HepG2 (cell line): ENCODE results near the gene RAB39A. TPM values are rescaled to one million over a fixed set of nuclear protein-coding genes. Genes with fewer than 3 reads are reported as not detected.

Source experiments
- ATAC-seq: fragments of 200-7000 bp; cut with Tn5 transposase; 3 replicates; pipeline ENCODE4 v1.9.1; 2020; ENCODE audit warnings: mild to moderate bottlenecking, moderate library complexity
- BruUV-seq: library from RNA; stranded (reverse); fragments of 400-500 nt; replicated peaks from 2 replicates; lab custom pipeline; 2021; lab: Mats Ljungman, UMichigan
- CTCF ChIA-PET: fragments of 300-600 bp; formaldehyde crosslinking; extraction: SDS; loops from one replicate; lab custom pipeline; 2021; ENCODE audit warnings: low total read pairs, inconsistent platforms, low intra/inter-chr PET ratio; lab: Yijun Ruan, JAX
- POLR2A ChIA-PET: fragments of 350-600 bp; sonication (Branson Sonifier 250); formaldehyde crosslinking; loops from one replicate; lab custom pipeline; 2020; ENCODE audit warnings: antibody characterized with exemption, inconsistent platforms; lab: Yijun Ruan, JAX
- DNase-seq: peaks from one replicate; pipeline ENCODE4 v3.0.0-alpha.2; 2015; ENCODE audit warnings: low spot score
- FAIRE-seq: peaks from 3 replicates; lab custom pipeline; 2011; peaks lifted over from hg19 to GRCh38; lab: Jason Lieb, UNC
- H2AFZ ChIP-seq: one replicate; pipeline ENCODE4 v1.6.1; 2011; ENCODE audit warnings: low read length, inconsistent platforms
- H3K27ac ChIP-seq: fragments of 300-600 bp; 3 replicates; pipeline ENCODE4 v1.8.0; 2011; ENCODE audit warnings: mixed run types, mild to moderate bottlenecking, mixed read lengths, low read length, inconsistent platforms; ENCODE audit not compliant: insufficient read depth; ENCODE audit errors: extremely low read length
- H3K27me3 ChIP-seq, 2 experiments: fragments of 200-600 bp in 1 of 2; 2 replicates in 1 of 2; 3 replicates in 1 of 2; pipeline versions ENCODE4 v1.6.0 to v1.8.0; 2011; ENCODE audit warnings: low read length in 2 of 2, mild to moderate bottlenecking in 2 of 2, moderate library complexity in 2 of 2, inconsistent platforms in 1 of 2; ENCODE audit not compliant: insufficient read depth in 2 of 2, control insufficient read depth in 1 of 2
- H3K36me3 ChIP-seq, 2 experiments: fragments of 200-600 bp in 1 of 2; replicated peaks in 1 of 2; 2 replicates in 1 of 2; 3 replicates in 1 of 2; pipeline versions ENCODE4 v1.5.1 to v1.8.0; 2011; ENCODE audit warnings: low read length in 2 of 2, inconsistent platforms in 1 of 2; ENCODE audit not compliant: insufficient read depth in 2 of 2, control insufficient read depth in 1 of 2
- H3K4me1 ChIP-seq: 2 replicates; pipeline ENCODE4 v1.5.1; 2012; ENCODE audit warnings: low read length, inconsistent platforms; ENCODE audit not compliant: insufficient read depth
- H3K4me2 ChIP-seq: 2 replicates; pipeline ENCODE4 v1.6.0; 2011; ENCODE audit warnings: low read depth, low read length, inconsistent platforms
- H3K4me3 ChIP-seq, 3 experiments: fragments of 200-600 bp in 1 of 3; sonication (generic), shearing (Covaris generic) in 1 of 3; replicated peaks in 1 of 3; 2 replicates each; pipeline ENCODE4 v1.5.1; 2011 to 2016; ENCODE audit warnings: low read length in 3 of 3, inconsistent platforms in 2 of 3, low read depth in 2 of 3, mild to moderate bottlenecking in 2 of 3, control low read depth in 1 of 3, mixed read lengths in 1 of 3; ENCODE audit not compliant: insufficient read depth in 1 of 3
- H3K79me2 ChIP-seq: one replicate; pipeline ENCODE4 v1.6.1; 2011; ENCODE audit warnings: low read length, inconsistent platforms; ENCODE audit not compliant: insufficient read depth
- H3K9ac ChIP-seq: 2 replicates; pipeline ENCODE4 v1.6.0; 2011; ENCODE audit warnings: mild to moderate bottlenecking, low read depth, low read length, inconsistent platforms; ENCODE audit not compliant: insufficient read depth
- H3K9me3 ChIP-seq: 2 replicates; pipeline ENCODE4 v1.5.1; 2012; ENCODE audit warnings: mild to moderate bottlenecking, low read length
- H4K20me1 ChIP-seq: 2 replicates; pipeline ENCODE4 v1.6.0; 2011; ENCODE audit warnings: inconsistent platforms, mild to moderate bottlenecking, low read length, moderate library complexity; ENCODE audit not compliant: insufficient read depth
- ARHGAP35 ChIP-seq: sonication (generic); formaldehyde crosslinking; IDR thresholded peaks from 2 replicates; pipeline ENCODE4 v1.9.0; 2022; ENCODE audit warnings: mild to moderate bottlenecking, inconsistent platforms, moderate library complexity, missing genetic modification reagents, borderline replicate concordance
- GLI4 ChIP-seq: sonication (generic); formaldehyde crosslinking; IDR thresholded peaks from 2 replicates; pipeline ENCODE4 v1.5.1; 2020; ENCODE audit warnings: missing genetic modification reagents, mild to moderate bottlenecking, moderate library complexity, borderline replicate concordance
- MAZ ChIP-seq, 2 experiments: sonication (generic) in 1 of 2; formaldehyde crosslinking in 1 of 2; IDR thresholded peaks; 2 replicates each; pipeline versions ENCODE4 v1.5.0 to v1.6.1; 2012 to 2020; ENCODE audit warnings: low read depth in 2 of 2, mild to moderate bottlenecking in 2 of 2, borderline replicate concordance in 1 of 2, improper control_type of control experiment in 1 of 2, low read length in 1 of 2, missing genetic modification reagents in 1 of 2, moderate library complexity in 1 of 2
- PHB2 ChIP-seq: fragments of 450-650 bp; IDR thresholded peaks from 2 replicates; pipeline ENCODE4 v1.6.1; 2018; ENCODE audit not compliant: partially characterized antibody
- SRF ChIP-seq: IDR thresholded peaks from 2 replicates; pipeline ENCODE4 v1.6.1; 2011; ENCODE audit warnings: mild to moderate bottlenecking, low read depth, low read length, moderate library complexity
- TAF1 ChIP-seq: sonication (generic); formaldehyde crosslinking; IDR thresholded peaks from 2 replicates; pipeline ENCODE4 v1.4.0; 2020; ENCODE audit warnings: missing genetic modification reagents
- ZMAT5 ChIP-seq: sonication (generic); formaldehyde crosslinking; IDR thresholded peaks from 2 replicates; pipeline ENCODE4 v1.5.0; 2020; ENCODE audit warnings: mild to moderate bottlenecking, low read depth, missing genetic modification reagents, borderline replicate concordance
- WGBS: methylation state at CpG from one replicate; pipeline ENCODE4 v1.1.6; 2017; ENCODE audit warnings: low lambda C conversion rate; 5-methylcytosine and 5-hydroxymethylcytosine counted together
- in situ Hi-C: cut with HindIII; loops from 2 replicates; pipeline ENCODE4 v1.10.0; 2017; ENCODE audit warnings: low pct_unique_long_range_greater_than_20kb; ENCODE audit not compliant: extremely low pct_ligation_motif_present
- intact Hi-C: fragments of 100-400 bp; cut with micrococcal nuclease; formaldehyde crosslinking; loops from one replicate; pipeline ENCODE4 v1.10.0; 2022; ENCODE audit not compliant: unreplicated experiment
- polyA plus RNA-seq, 8 experiments: library from polyadenylated mRNA; depleted of rRNA in 3 of 8; stranded (reverse) in 7 of 8; unstranded in 1 of 8; fragments of >200 nt; fragmentation: Illumina TruSeq in 4 of 8; extraction: Trizol in 4 of 8; gene quantifications; 2 replicates each; pipeline versions ENCODE4 v1.2.1 to v1.2.3, GENCODE V29; 2011 to 2016; ENCODE audit warnings: low read depth in 4 of 8, missing spikeins in 1 of 8, mixed read lengths in 1 of 8; ENCODE audit not compliant: insufficient read depth in 1 of 8
- total RNA-seq, 5 experiments: library from RNA; depleted of rRNA; stranded (reverse); fragments of >200 nt; fragmentation: Illumina TruSeq; extraction: Trizol; gene quantifications; 2 replicates each; pipeline ENCODE4 v1.2.3, GENCODE V29; 2016; ENCODE audit warnings: low read depth in 1 of 5
- TF ChIP-seq, protein P1 (sequence below): IDR thresholded peaks from 2 replicates; pipeline ENCODE4 v1.4.0; 2020; ENCODE audit warnings: mild to moderate bottlenecking, missing genetic modification reagents

RAB39A gene
- total and polyA plus RNA-seq, 2 of the 13 experiments (the other 11 are each of a cell fraction or from before 2014, with no cell fraction given), result not detected

GRCh38 chr11:107996006-107996776 is 67.9 kb downstream of the RAB39A start:
- TF ChIP-seq SRF (no peak), MAZ (IDR thresholded peaks at IDR 0.05; ENCODE audit: borderline replicate concordance, low read depth, low read length) (no peak), MAZ (CRISPR knock-in tag; IDR thresholded peaks at IDR 0.05; ENCODE audit: low read depth) (no peak), TAF1 (CRISPR knock-in tag) (no peak), PHB2 (no peak)
- BruUV-seq, result no TSS peak
- no peaks in the 10 kb centered on the region for H3K4me1 ChIP-seq
- no peaks in the 10 kb centered on the region for H3K36me3 ChIP-seq
- CTCF ChIA-PET, result no interaction called here
- in situ Hi-C loops, result loop anchor here (25.0 kb wide), 1 partner anchor 109 kb away; no protein-coding TSS in a partner anchor
- POLR2A ChIA-PET, result no interaction called here
- H3K4me2 ChIP-seq, result no peak overlapping the region
- no peaks in the 10 kb centered on the region for H3K9me3 ChIP-seq
- peaks cover 2 to 7% of the 10 kb centered on the region in 2 experiments; a peak in 1 of 5 replicates for H3K27me3 ChIP-seq
- H2AFZ ChIP-seq, result no peak overlapping the region
- no peak for FAIRE-seq
- no peaks in the 10 kb centered on the region for H3K79me2 ChIP-seq
- H4K20me1 ChIP-seq, result no peaks in the 10 kb centered on the region
- intact Hi-C loops, result no loop called here
- no peak for ATAC-seq
- H3K27ac ChIP-seq, result no peak overlapping the region
- H3K9ac ChIP-seq, result no peak overlapping the region
- no peak for DNase-seq
- H3K4me3 ChIP-seq, result no peak overlapping the region
- WGBS, result 24% methylated on average over 4 of the region's 5 CpGs

DNA sequence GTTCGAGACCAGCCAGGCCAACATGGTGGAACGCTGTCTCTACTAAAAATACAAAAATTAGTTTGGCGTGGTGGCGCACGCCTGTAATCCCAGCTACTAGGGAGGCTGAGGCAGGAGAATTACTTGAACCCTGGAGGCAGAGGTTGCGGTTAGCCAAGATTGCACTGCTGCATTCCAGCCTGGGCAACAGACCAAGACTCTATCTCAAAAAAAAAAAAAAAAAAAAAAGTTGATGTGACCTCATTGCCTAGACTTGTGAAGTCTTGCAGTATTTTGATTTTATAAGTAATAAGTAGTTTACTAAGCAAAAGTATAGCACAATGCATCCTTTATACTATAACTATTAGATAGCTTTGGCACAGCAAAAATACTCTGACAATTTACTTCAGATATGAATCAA is 70.5 kb downstream of the RAB39A start:
- H3K4me2 ChIP-seq, result no peak overlapping the region
- FAIRE-seq (no peak), DNase-seq (no peak), ATAC-seq (no peak)
- H3K36me3 ChIP-seq, result no peaks in the 10 kb centered on the region
- peaks cover 0 to 3% of the 10 kb centered on the region in 2 experiments; a peak in 1 of 5 replicates for H3K27me3 ChIP-seq
- in situ Hi-C loops (loop anchor here (25.0 kb wide), 1 partner anchor 111 kb away; no protein-coding TSS in a partner anchor), intact Hi-C loops (no loop called here)
- no peak overlapping the region for H3K4me3 ChIP-seq
- no peaks in the 10 kb centered on the region for H3K79me2 ChIP-seq
- no peaks in the 10 kb centered on the region for H3K9me3 ChIP-seq
- WGBS, result 82% methylated on average over 6 of the region's 6 CpGs
- ChIA-PET POLR2A (no interaction called here), CTCF (no interaction called here)
- no TSS peak for BruUV-seq
- no peak overlapping the region for H3K9ac ChIP-seq
- H4K20me1 ChIP-seq, result no peaks in the 10 kb centered on the region
- no peak overlapping the region for H3K27ac ChIP-seq
- H2AFZ ChIP-seq, result no peak overlapping the region
- H3K4me1 ChIP-seq, result no peaks in the 10 kb centered on the region
- TF ChIP-seq, protein P1, sequence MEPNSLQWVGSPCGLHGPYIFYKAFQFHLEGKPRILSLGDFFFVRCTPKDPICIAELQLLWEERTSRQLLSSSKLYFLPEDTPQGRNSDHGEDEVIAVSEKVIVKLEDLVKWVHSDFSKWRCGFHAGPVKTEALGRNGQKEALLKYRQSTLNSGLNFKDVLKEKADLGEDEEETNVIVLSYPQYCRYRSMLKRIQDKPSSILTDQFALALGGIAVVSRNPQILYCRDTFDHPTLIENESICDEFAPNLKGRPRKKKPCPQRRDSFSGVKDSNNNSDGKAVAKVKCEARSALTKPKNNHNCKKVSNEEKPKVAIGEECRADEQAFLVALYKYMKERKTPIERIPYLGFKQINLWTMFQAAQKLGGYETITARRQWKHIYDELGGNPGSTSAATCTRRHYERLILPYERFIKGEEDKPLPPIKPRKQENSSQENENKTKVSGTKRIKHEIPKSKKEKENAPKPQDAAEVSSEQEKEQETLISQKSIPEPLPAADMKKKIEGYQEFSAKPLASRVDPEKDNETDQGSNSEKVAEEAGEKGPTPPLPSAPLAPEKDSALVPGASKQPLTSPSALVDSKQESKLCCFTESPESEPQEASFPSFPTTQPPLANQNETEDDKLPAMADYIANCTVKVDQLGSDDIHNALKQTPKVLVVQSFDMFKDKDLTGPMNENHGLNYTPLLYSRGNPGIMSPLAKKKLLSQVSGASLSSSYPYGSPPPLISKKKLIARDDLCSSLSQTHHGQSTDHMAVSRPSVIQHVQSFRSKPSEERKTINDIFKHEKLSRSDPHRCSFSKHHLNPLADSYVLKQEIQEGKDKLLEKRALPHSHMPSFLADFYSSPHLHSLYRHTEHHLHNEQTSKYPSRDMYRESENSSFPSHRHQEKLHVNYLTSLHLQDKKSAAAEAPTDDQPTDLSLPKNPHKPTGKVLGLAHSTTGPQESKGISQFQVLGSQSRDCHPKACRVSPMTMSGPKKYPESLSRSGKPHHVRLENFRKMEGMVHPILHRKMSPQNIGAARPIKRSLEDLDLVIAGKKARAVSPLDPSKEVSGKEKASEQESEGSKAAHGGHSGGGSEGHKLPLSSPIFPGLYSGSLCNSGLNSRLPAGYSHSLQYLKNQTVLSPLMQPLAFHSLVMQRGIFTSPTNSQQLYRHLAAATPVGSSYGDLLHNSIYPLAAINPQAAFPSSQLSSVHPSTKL (CRISPR knock-in tag), result no peak
- no peak for TF ChIP-seq GLI4
- no peak for TF ChIP-seq ZMAT5 (CRISPR knock-in tag)
- TF ChIP-seq ARHGAP35 (CRISPR knock-in tag), result no peak
